ENCODE results near the gene OR2A25. TPM values are rescaled to one million over a fixed set of nuclear protein-coding genes. Genes with fewer than 3 reads are reported as not detected.

Gene OR2A25
- total and polyA plus RNA-seq, 10 of the 15 experiments (the other 5 are each of a cell fraction or from before 2014, with no cell fraction given) = not detected

DNA sequence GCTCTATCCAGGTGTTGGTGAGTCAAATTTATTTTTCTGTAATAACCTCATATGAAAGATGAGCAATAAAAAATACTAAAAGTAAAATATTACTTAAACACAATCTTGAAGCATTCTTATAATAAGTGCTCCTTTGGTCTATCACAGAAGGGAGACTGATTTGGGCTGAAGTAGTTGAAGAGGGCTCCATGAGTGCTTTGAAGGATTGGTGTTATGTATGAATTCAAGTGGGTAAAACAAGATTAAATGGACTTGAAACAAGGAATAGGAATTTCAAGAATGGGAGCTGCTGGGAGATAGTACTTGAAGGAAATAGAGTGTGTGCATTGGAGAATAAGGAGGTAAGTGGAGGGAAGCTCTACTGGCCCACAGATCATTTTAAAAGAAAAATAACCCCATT lies 32.4 kb downstream of the OR2A25 start:
- H4K20me1 ChIP-seq (ENCODE audit: control insufficient read depth, insufficient read depth) = no peaks in the 10 kb centered on the region
- no peak overlapping the region for H3K4me3 ChIP-seq
- CTCF ChIA-PET = no interaction called here
- in situ Hi-C loops (cut with MboI) = no loop called here
- no peak overlapping the region for H3K27ac ChIP-seq (ENCODE audit: control insufficient read depth, insufficient read depth)
- RAD21 ChIA-PET (ENCODE audit: unreplicated experiment) = no interaction called here
- POLR2A ChIA-PET = no interaction called here
- H3K79me2 ChIP-seq (ENCODE audit: control insufficient read depth, insufficient read depth, low read length) = no peaks in the 10 kb centered on the region
- no peak for ATAC-seq
- no peak overlapping the region for H2AFZ ChIP-seq (ENCODE audit: control insufficient read depth, low read depth, low read length)
- H3K9ac ChIP-seq (ENCODE audit: control insufficient read depth, insufficient read depth, low read length) = no peak overlapping the region
- no peak for DNase-seq (ENCODE audit: low read depth, low spot score)
- FAIRE-seq = no peak
- H3K9me3 ChIP-seq (replicated peaks; ENCODE audit: control insufficient read depth, insufficient read depth, low read length) = no peaks in the 10 kb centered on the region
- intact Hi-C loops (cut with micrococcal nuclease; ENCODE audit: unreplicated experiment) = no loop called here
- SMC1A ChIA-PET (ENCODE audit: uncharacterized antibody, unreplicated experiment) = no interaction called here
- BruUV-seq (replicated peaks) = no TSS peak
- H3K27me3 ChIP-seq (replicated peaks in 1 of 2; ENCODE audit: control insufficient read depth in 2 of 2, insufficient read depth in 2 of 2, low read length in 1 of 2) = no peaks in the 10 kb centered on the region
- no peaks in the 10 kb centered on the region for H3K36me3 ChIP-seq (ENCODE audit: control insufficient read depth in 2 of 2, insufficient read depth in 2 of 2, low read length in 1 of 2)
- no peaks in the 10 kb centered on the region for H3K4me1 ChIP-seq (ENCODE audit: control insufficient read depth, insufficient read depth, low read length)
- no peak for TF ChIP-seq SMC3 (IDR thresholded peaks at IDR 0.05; ENCODE audit: borderline replicate concordance, low read length)
- no peak for TF ChIP-seq IKZF2 (IDR thresholded peaks at IDR 0.05)
- TF ChIP-seq FOS (IDR thresholded peaks at IDR 0.05; ENCODE audit: borderline replicate concordance, extremely low read depth, insufficient read length) = no peak
- TF ChIP-seq MXI1 (IDR thresholded peaks at IDR 0.05; ENCODE audit: low read depth, low read length) = no peak
- TF ChIP-seq BRCA1 (IDR thresholded peaks at IDR 0.05; ENCODE audit: low read depth, low read length) = no peak
- TF ChIP-seq ZBED1 (IDR thresholded peaks at IDR 0.05; ENCODE audit: borderline replicate concordance) = no peak
- TF ChIP-seq, protein P1, sequence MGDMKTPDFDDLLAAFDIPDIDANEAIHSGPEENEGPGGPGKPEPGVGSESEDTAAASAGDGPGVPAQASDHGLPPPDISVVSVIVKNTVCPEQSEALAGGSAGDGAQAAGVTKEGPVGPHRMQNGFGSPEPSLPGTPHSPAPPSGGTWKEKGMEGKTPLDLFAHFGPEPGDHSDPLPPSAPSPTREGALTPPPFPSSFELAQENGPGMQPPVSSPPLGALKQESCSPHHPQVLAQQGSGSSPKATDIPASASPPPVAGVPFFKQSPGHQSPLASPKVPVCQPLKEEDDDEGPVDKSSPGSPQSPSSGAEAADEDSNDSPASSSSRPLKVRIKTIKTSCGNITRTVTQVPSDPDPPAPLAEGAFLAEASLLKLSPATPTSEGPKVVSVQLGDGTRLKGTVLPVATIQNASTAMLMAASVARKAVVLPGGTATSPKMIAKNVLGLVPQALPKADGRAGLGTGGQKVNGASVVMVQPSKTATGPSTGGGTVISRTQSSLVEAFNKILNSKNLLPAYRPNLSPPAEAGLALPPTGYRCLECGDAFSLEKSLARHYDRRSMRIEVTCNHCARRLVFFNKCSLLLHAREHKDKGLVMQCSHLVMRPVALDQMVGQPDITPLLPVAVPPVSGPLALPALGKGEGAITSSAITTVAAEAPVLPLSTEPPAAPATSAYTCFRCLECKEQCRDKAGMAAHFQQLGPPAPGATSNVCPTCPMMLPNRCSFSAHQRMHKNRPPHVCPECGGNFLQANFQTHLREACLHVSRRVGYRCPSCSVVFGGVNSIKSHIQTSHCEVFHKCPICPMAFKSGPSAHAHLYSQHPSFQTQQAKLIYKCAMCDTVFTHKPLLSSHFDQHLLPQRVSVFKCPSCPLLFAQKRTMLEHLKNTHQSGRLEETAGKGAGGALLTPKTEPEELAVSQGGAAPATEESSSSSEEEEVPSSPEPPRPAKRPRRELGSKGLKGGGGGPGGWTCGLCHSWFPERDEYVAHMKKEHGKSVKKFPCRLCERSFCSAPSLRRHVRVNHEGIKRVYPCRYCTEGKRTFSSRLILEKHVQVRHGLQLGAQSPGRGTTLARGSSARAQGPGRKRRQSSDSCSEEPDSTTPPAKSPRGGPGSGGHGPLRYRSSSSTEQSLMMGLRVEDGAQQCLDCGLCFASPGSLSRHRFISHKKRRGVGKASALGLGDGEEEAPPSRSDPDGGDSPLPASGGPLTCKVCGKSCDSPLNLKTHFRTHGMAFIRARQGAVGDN (IDR thresholded peaks at IDR 0.05) = no peak
- no peak for TF ChIP-seq CTCF (IDR thresholded peaks at IDR 0.05 in 2 of 3, conservative IDR thresholded peaks at IDR 0.05 in 1 of 3; ENCODE audit: control insufficient read depth in 2 of 3, extremely low read depth in 1 of 3, insufficient read depth in 1 of 3, low read depth in 3 of 3, low read length in 3 of 3)
- TF ChIP-seq ATF7 (IDR thresholded peaks at IDR 0.05; ENCODE audit: low read depth) = no peak
- H3K4me2 ChIP-seq (ENCODE audit: control insufficient read depth, insufficient read depth) = no peak overlapping the region

Data from GM12878 (cell line).